Fibroblast of skin of left quadriceps (primary cell): ENCODE measurements around the gene PTPRQ.
"Not testable (repeated sequence)": the region's sequence is repeated elsewhere in the genome, so short reads cannot be mapped to it uniquely, and the experiment has no call there.

Experiments used
- DNase-seq, 2 experiments: peaks; one replicate each; pipeline ENCODE4 v3.0.0-alpha.2; 2013; ENCODE audit warnings: low read depth in 2 of 2

Gene PTPRQ

GRCh38 chr12:80472911-80473500 lies 29.0 kb downstream of the PTPRQ start:
- peak; percentile 61 to 62 for DNase-seq

- not testable (repeated sequence) for DNase-seq
Measured at GRCh38 chr12:80477521-80478145, 33.6 kb downstream of the PTPRQ start.

GRCh38 chr12:80484746-80485145 lies 40.7 kb downstream of the PTPRQ start:
- DNase-seq, result no peak

GRCh38 chr12:80485222-80485987 lies 41.4 kb downstream of the PTPRQ start:
- no peak for DNase-seq

GRCh38 chr12:80490329-80490728 lies 46.3 kb downstream of the PTPRQ start:
- DNase-seq, result no peak

- no peak for DNase-seq
Measured at GRCh38 chr12:80491166-80491565, 47.1 kb downstream of the PTPRQ start.

GRCh38 chr12:80493466-80493865 lies 49.4 kb downstream of the PTPRQ start:
- DNase-seq, result no peak

- no peak for DNase-seq
Measured at GRCh38 chr12:80494836-80495235, 50.8 kb downstream of the PTPRQ start.

GRCh38 chr12:80498059-80498728 lies 54.2 kb downstream of the PTPRQ start:
- DNase-seq, result no peak

- peak; percentile 55 to 59 for DNase-seq
Measured at GRCh38 chr12:80504389-80505163, 60.5 kb downstream of the PTPRQ start.

GRCh38 chr12:80509781-80510556 lies 65.9 kb downstream of the PTPRQ start:
- peak; percentile 66 to 68 for DNase-seq

- DNase-seq, result no peak
Measured at GRCh38 chr12:80512781-80513180, 68.7 kb downstream of the PTPRQ start.

GRCh38 chr12:80513211-80513610 lies 69.2 kb downstream of the PTPRQ start:
- no peak for DNase-seq

- no peak for DNase-seq
Measured at GRCh38 chr12:80517655-80518054, 73.6 kb downstream of the PTPRQ start.

- no peak for DNase-seq
Measured at GRCh38 chr12:80531646-80532045, 87.6 kb downstream of the PTPRQ start.

GRCh38 chr12:80539029-80539428 lies 95.0 kb downstream of the PTPRQ start:
- DNase-seq, result no peak

GRCh38 chr12:80549298-80549697 lies 105.3 kb downstream of the PTPRQ start:
- DNase-seq, result no peak

GRCh38 chr12:80551897-80552296 lies 107.9 kb downstream of the PTPRQ start:
- peak; percentile 98 for DNase-seq

GRCh38 chr12:80553316-80553715 lies 109.3 kb downstream of the PTPRQ start:
- DNase-seq, result peak; percentile 83 to 85

- DNase-seq, result no peak
Measured at GRCh38 chr12:80556566-80556965, 112.5 kb downstream of the PTPRQ start.

GRCh38 chr12:80559766-80560165 lies 115.7 kb downstream of the PTPRQ start:
- no peak for DNase-seq
